AG10803 (cell line): ENCODE results near the gene RAX2.

Experiments
- DNase-seq: peaks from one replicate; pipeline ENCODE4 v3.0.0; 2010; ENCODE audit warnings: low read depth
- H3K4me3 ChIP-seq: 2 replicates; pipeline ENCODE4 v1.5.1; 2011; ENCODE audit warnings: mild to moderate bottlenecking, low read length, control low read depth
- CTCF ChIP-seq: conservative IDR thresholded peaks from 2 replicates; pipeline ENCODE4 v1.5.1; 2011; ENCODE audit warnings: mild to moderate bottlenecking, low read length, control low read depth, inconsistent platforms

RAX2 gene

DNA sequence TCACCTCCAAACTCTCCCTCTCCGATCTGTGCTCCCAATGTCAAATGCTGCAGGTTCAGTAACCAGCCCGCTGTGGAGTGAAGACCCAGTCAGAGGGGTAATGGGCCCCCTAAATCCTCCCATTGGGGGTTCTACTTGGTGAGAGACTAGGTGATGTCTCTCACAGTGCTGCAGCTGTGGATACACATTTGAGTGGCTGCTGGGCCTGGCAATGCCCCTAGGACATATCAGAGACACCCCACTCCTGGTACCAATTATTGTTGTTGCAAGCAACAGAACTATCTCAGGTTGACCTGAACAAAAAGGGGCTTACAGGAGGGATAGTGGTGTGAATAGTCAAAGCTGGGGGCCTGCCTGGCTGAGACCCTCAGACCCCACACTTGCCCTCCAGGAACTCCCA is 9.6 kb upstream of the RAX2 start:
- no peak for TF ChIP-seq CTCF
- no peak overlapping the region for H3K4me3 ChIP-seq
- DNase-seq: no peak

DNA sequence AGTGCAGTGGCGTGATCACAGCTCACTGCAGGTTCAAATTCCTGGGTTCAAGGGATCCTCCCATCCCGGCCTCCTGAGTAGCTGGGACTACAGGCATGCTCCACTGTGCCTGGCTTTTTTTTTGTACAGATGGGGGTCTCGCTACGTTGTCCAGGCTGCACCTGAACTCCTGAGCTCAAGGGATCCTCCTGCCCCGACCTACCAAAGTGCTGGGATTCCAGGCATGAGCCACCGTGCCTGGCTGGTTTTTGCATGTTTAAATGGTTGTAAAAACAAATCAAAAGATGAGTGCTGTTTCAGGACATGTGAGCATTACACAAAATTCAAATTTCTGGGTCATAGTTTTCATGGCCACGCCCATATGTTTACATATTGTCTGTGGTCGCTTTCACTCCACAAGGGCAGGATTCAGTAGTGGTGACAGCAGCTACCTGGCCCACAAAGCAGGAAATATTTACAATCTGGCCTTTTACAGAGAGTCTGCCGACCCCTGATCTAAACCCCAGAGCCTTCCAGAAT is 8.8 kb upstream of the RAX2 start:
- no peak for DNase-seq
- no peak overlapping the region for H3K4me3 ChIP-seq
- TF ChIP-seq CTCF: no peak

DNA sequence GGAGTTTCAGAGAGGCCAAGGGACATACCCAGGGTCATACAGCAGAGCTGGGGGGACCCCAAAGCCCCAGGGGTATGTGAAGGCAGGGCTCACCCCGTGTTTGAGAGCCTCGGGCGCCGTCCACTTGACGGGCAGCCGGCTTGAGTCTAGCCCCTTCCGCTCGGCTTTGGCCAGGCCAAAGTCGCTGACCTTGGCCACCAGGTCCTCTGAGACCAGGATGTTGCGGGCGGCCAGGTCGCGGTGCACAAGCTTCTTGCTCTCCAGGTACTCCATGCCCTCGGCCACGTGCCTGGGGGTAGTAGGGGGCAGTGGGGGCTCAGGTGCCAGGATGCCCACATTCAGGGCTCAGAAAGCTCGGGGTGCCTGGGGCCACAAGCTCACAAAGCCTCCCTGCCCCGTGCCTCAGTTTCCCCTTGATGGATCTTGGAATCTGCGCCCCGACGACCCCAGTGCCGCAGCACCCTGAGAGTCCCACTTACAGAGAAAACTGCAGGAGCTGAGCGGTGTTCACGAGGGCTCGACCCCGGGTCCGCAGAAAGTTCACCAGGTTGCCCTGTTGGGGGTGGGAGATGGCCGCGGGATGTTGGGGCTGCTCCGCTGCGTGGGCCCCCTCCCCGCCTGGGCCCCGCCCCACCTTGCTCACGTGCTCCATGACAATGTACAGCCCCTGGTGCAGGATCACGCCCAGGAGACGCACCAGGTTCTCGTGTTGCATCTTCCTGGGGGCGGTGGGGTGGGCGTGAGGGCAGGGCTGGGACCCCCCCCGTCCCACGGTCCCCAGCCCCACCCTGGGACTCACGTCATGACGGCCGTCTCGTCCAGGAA is 7.1 kb upstream of the RAX2 start:
- TF ChIP-seq CTCF: no peak
- no peak for DNase-seq

DNA sequence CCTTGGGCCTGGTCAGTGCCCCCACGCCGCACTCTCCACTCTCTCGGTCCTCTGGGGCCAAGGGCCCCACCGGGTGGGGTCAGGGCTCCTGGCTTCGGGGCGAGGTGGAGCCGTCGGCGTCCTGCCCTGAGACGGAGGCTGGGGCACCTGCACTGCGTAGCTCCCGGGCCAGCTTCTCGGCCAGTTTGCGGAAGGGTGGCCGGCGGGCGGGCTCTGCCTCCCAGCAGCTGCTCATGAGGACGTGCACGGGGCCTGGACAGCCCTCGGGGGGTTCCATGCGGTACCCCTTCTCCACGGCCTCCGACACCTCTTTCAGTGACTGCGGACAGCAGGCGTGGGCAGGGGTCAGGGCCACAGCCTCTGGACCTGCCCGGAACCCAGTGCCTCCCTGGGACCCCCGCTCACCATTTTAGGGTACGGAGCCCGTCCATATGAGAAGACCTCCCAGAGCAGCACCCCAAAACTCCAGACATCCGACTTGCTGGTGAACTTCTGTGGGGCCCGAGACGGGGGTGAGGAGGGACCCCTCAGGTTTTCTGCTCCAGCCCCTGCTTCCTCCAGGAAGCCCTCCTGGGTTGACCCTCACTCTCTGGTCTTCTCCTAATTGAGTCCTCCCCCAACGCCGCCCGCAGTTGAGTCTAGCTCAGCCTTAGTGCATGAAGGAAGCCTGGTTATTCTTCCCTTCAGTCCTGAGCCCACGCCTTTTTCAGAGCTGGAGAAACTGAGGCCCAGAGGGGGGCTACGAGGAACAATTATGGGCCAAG is 6.3 kb upstream of the RAX2 start:
- no peak for DNase-seq
- TF ChIP-seq CTCF: no peak
- no peak overlapping the region for H3K4me3 ChIP-seq

More for the DNA sequence above, 7.1 kb upstream of the RAX2 start:
- H3K4me3 ChIP-seq: no peak overlapping the region

DNA sequence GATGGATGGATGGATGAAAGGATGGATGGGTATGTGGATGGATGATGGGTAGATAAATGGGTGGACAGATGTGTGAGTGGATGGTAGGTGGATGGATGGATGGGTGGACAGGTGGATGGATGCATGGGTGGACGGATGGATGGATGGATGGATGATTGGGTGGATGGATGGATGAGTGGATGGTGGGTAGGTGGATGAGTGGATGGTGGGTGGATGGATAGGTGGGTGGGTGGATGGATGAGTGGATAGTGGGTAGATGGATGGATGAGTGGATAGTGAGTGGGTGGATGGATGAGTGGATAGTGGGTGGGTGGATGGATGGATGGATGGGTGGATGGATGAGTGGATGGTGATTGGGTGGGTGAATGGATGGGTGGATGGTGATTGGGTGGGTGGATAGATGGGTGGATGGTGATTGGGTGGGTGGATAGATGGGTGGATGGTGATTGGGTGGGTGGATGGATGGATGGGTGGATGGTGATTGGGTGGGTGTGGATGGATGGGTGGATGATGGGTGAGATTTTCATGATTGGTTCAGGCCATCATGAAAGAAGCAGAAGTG is 4.5 kb upstream of the RAX2 start:
- no peak for TF ChIP-seq CTCF
- no peak overlapping the region for H3K4me3 ChIP-seq
- no peak for DNase-seq

DNA sequence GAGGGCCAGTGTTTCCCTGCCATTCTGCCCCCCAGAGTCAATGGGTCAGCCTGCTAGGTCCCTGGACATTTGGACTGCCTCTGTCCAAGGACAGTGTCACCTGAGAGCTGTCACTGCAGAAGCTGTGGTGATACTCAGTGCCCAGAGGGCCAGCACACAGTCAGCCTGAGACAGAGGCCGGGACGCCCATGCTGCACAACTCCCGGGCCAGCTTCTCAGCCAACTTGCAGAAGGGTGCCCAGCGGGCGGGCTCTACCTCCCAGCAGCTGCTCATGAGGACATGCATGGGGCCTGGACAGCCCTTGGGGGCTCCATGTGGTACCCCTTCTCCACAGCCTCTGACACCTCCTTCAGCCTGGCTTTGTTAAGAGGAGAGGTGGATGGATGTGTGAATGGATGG is 3.8 kb upstream of the RAX2 start:
- no peak overlapping the region for H3K4me3 ChIP-seq
- TF ChIP-seq CTCF: no peak
- no peak for DNase-seq
